WTC11 (cell line): ENCODE measurements around the gene DAND5. TPM values are rescaled to one million over a fixed set of nuclear protein-coding genes. Genes with fewer than 3 reads are reported as not detected.

Experiments used
- ATAC-seq: fragments of 200-7000 bp; cut with Tn5 transposase; 2 replicates; pipeline ENCODE4 v1.10.0; 2021; ENCODE audit warnings: mild to moderate bottlenecking, moderate library complexity
- CTCF ChIA-PET: fragments of 300-600 bp; sonication (Branson Sonifier 250); formaldehyde crosslinking; loops from one replicate; lab custom pipeline; 2021; ENCODE audit warnings: antibody characterized with exemption; lab: Charles Lee
- POLR2A ChIA-PET: fragments of 350-600 bp; sonication (Branson Sonifier 250); formaldehyde crosslinking; loops from one replicate; lab custom pipeline; 2021; ENCODE audit warnings: antibody characterized with exemption; lab: Charles Lee
- DNase-seq: peaks from one replicate; pipeline ENCODE4 v3.0.0; 2021; ENCODE audit warnings: low spot score
- H3K27ac Mint-ChIP-seq: 2 replicates; pipeline ENCODE4 v1.8.0; 2021; ENCODE audit warnings: mixed read lengths
- H3K27me3 Mint-ChIP-seq: 2 replicates; pipeline ENCODE4 v1.8.0; 2021; ENCODE audit warnings: low read depth, mild to moderate bottlenecking, moderate library complexity, mixed read lengths
- H3K36me3 Mint-ChIP-seq: 2 replicates; pipeline ENCODE4 v1.8.0; 2021; ENCODE audit warnings: mixed read lengths
- H3K4me1 Mint-ChIP-seq: 2 replicates; pipeline ENCODE4 v1.8.0; 2022; ENCODE audit warnings: mixed read lengths
- H3K4me3 Mint-ChIP-seq: 2 replicates; pipeline ENCODE4 v1.8.0; 2021; ENCODE audit warnings: mild to moderate bottlenecking, moderate library complexity, mixed read lengths
- H3K9me3 Mint-ChIP-seq: 2 replicates; pipeline ENCODE4 v1.8.0; 2021; ENCODE audit warnings: mixed read lengths
- ATF1 ChIP-seq: sonication (generic); formaldehyde crosslinking; IDR thresholded peaks from 2 replicates; pipeline ENCODE4 v1.8.1; 2023; ENCODE audit warnings: mild to moderate bottlenecking, moderate library complexity, missing genetic modification reagents
- CREB1 ChIP-seq: sonication (generic); formaldehyde crosslinking; IDR thresholded peaks from 2 replicates; pipeline ENCODE4 v1.8.0; 2023; ENCODE audit warnings: mild to moderate bottlenecking, missing genetic modification reagents
- NR1H2 ChIP-seq: sonication (generic); formaldehyde crosslinking; IDR thresholded peaks from 2 replicates; pipeline ENCODE4 v1.9.0; 2021; ENCODE audit warnings: mild to moderate bottlenecking, moderate library complexity, missing genetic modification reagents
- TEAD1 ChIP-seq: sonication (generic); formaldehyde crosslinking; IDR thresholded peaks from 2 replicates; pipeline ENCODE4 v1.8.0; 2022; ENCODE audit warnings: mild to moderate bottlenecking, missing genetic modification reagents
- ZNF232 ChIP-seq: sonication (generic); formaldehyde crosslinking; IDR thresholded peaks from 2 replicates; pipeline ENCODE4 v1.8.0; 2022; ENCODE audit warnings: mild to moderate bottlenecking, missing genetic modification reagents
- ZNF317 ChIP-seq: sonication (generic); formaldehyde crosslinking; IDR thresholded peaks from 2 replicates; pipeline ENCODE4 v1.8.1; 2023; ENCODE audit warnings: low read depth, mild to moderate bottlenecking, moderate library complexity, missing genetic modification reagents, borderline replicate concordance
- ZNF396 ChIP-seq: fragments of 250-450 bp; sonication (Bioruptor Pico); IDR thresholded peaks from 2 replicates; pipeline ENCODE4 v1.8.0; 2021; ENCODE audit warnings: mild to moderate bottlenecking, moderate library complexity, borderline replicate concordance
- ZNF671 ChIP-seq: fragments of 250-450 bp; sonication (Bioruptor Pico); IDR thresholded peaks from 2 replicates; pipeline ENCODE4 v1.8.0; 2021; ENCODE audit warnings: mild to moderate bottlenecking
- total RNA-seq: library from RNA; stranded (reverse); gene quantifications from 3 replicates; pipeline ENCODE4 v1.2.3, GENCODE V29; 2021
- TF ChIP-seq, protein P1 (sequence below): fragments of 250-450 bp; sonication (Bioruptor Pico); conservative IDR thresholded peaks from 2 replicates; pipeline ENCODE4 v1.9.0; 2021; ENCODE audit warnings: mild to moderate bottlenecking
- TF ChIP-seq, protein P2 (sequence below): sonication (generic); formaldehyde crosslinking; IDR thresholded peaks from 2 replicates; pipeline ENCODE4 v1.8.1; 2023; ENCODE audit warnings: mild to moderate bottlenecking, missing genetic modification reagents
- TF ChIP-seq, protein P3 (sequence below): sonication (generic); formaldehyde crosslinking; IDR thresholded peaks from 2 replicates; pipeline ENCODE4 v1.8.0; 2022; ENCODE audit warnings: mild to moderate bottlenecking, missing genetic modification reagents
- TF ChIP-seq, protein P4 (sequence below): sonication (generic); formaldehyde crosslinking; IDR thresholded peaks from 2 replicates; pipeline ENCODE4 v1.8.0; 2023; ENCODE audit warnings: mild to moderate bottlenecking, missing genetic modification reagents
- TF ChIP-seq, protein P5 (sequence below): sonication (generic); formaldehyde crosslinking; IDR thresholded peaks from 2 replicates; pipeline ENCODE4 v1.8.0; 2022; ENCODE audit warnings: missing genetic modification reagents
- TF ChIP-seq, protein P6 (sequence below): sonication (generic); formaldehyde crosslinking; IDR thresholded peaks from 2 replicates; pipeline ENCODE4 v1.8.0; 2022; ENCODE audit warnings: mild to moderate bottlenecking, missing genetic modification reagents
- TF ChIP-seq, protein P7 (sequence below): sonication (generic); formaldehyde crosslinking; IDR thresholded peaks from 2 replicates; pipeline ENCODE4 v1.8.1; 2022; ENCODE audit warnings: missing genetic modification reagents, borderline replicate concordance

Gene DAND5
- total RNA-seq, 1 experiment from 2014 or later, result 0.22 TPM

DNA sequence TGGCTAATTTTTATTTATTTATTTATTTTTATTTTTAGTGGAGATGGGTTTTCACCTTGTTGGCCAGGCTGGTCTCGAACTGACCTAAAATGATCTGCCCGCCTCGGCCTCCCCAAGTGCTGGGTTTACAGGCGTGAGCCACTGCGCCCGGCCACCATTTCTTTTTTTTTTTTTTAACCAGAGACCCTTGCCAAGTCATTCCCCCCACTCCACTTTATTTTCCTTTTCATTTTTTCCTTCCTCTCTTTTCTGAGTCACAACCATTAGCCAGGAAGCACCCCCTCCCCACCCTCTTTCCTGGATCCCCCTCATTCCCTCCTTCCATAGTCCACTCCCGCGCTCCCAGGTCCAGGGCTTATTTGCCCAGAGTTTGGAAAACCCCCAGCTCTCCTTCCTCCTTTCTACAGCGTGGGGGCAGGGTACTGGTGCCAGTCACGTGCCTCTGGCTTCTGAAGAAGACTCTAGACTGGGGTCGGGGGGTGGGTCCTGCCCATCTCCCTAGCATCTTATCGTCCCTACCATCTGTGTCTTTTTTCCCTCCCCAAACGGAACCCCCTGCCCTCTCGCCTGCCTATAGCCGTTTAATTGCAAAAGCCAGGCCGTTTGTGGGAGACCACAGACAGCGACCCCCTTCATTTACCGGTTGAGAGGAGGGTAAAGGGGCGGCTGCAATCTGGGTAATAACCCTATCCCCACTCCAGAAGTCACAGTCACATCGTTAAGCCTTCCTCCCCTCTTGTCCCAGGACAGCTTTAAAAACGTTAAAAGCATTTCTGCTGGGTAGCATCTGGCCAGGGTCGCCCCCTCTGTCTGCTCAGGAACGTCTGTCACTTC lies 32.1 kb upstream of the DAND5 start (continued):
- TF ChIP-seq ZNF317 (no peak), ZNF396 (CRISPR knock-in tag) (no peak), ATF1 (CRISPR knock-in tag) (no peak)
- TF ChIP-seq, protein P1, sequence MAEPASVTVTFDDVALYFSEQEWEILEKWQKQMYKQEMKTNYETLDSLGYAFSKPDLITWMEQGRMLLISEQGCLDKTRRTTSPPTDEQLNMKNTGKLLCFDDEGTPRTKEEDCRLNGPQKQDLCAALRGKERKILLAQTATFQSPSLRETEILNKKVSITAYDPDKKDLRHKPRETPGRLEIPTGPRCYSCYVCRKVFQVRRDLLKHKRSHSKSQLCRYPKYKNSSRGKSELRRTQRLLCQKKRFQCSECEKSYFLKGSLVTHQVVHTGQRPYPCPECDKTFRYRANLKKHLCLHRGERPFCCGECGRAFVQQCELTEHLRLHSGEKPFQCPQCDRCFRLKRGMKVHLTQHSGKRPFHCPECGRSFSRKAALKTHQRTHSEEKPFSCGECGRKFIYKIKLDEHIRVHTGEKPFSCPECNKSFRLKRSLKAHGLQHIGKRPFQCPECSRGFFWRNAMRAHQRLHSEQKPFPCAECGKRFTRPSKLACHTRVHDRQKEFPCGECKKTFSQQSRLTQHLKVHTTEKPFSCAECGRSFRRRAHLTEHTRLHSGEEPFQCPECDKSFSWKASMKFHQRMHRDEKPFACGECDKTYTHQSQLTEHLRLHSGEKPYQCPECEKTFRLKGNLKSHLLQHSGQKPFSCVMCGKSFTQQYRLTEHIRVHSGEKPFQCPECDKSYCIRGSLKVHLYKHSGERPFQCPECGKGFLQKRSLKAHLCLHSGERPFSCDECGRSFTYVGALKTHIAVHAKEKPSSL (CRISPR knock-in tag), result no peak
- TF ChIP-seq, protein P2, sequence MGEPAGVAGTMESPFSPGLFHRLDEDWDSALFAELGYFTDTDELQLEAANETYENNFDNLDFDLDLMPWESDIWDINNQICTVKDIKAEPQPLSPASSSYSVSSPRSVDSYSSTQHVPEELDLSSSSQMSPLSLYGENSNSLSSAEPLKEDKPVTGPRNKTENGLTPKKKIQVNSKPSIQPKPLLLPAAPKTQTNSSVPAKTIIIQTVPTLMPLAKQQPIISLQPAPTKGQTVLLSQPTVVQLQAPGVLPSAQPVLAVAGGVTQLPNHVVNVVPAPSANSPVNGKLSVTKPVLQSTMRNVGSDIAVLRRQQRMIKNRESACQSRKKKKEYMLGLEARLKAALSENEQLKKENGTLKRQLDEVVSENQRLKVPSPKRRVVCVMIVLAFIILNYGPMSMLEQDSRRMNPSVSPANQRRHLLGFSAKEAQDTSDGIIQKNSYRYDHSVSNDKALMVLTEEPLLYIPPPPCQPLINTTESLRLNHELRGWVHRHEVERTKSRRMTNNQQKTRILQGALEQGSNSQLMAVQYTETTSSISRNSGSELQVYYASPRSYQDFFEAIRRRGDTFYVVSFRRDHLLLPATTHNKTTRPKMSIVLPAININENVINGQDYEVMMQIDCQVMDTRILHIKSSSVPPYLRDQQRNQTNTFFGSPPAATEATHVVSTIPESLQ (CRISPR knock-in tag), result no peak
- TF ChIP-seq, protein P3, sequence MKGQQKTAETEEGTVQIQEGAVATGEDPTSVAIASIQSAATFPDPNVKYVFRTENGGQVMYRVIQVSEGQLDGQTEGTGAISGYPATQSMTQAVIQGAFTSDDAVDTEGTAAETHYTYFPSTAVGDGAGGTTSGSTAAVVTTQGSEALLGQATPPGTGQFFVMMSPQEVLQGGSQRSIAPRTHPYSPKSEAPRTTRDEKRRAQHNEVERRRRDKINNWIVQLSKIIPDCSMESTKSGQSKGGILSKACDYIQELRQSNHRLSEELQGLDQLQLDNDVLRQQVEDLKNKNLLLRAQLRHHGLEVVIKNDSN (CRISPR knock-in tag), result peak; percentile 91
- TF ChIP-seq, protein P4, sequence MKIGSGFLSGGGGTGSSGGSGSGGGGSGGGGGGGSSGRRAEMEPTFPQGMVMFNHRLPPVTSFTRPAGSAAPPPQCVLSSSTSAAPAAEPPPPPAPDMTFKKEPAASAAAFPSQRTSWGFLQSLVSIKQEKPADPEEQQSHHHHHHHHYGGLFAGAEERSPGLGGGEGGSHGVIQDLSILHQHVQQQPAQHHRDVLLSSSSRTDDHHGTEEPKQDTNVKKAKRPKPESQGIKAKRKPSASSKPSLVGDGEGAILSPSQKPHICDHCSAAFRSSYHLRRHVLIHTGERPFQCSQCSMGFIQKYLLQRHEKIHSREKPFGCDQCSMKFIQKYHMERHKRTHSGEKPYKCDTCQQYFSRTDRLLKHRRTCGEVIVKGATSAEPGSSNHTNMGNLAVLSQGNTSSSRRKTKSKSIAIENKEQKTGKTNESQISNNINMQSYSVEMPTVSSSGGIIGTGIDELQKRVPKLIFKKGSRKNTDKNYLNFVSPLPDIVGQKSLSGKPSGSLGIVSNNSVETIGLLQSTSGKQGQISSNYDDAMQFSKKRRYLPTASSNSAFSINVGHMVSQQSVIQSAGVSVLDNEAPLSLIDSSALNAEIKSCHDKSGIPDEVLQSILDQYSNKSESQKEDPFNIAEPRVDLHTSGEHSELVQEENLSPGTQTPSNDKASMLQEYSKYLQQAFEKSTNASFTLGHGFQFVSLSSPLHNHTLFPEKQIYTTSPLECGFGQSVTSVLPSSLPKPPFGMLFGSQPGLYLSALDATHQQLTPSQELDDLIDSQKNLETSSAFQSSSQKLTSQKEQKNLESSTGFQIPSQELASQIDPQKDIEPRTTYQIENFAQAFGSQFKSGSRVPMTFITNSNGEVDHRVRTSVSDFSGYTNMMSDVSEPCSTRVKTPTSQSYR (CRISPR knock-in tag), result no peak; the same call in 1 of the 2 replicates

DNA sequence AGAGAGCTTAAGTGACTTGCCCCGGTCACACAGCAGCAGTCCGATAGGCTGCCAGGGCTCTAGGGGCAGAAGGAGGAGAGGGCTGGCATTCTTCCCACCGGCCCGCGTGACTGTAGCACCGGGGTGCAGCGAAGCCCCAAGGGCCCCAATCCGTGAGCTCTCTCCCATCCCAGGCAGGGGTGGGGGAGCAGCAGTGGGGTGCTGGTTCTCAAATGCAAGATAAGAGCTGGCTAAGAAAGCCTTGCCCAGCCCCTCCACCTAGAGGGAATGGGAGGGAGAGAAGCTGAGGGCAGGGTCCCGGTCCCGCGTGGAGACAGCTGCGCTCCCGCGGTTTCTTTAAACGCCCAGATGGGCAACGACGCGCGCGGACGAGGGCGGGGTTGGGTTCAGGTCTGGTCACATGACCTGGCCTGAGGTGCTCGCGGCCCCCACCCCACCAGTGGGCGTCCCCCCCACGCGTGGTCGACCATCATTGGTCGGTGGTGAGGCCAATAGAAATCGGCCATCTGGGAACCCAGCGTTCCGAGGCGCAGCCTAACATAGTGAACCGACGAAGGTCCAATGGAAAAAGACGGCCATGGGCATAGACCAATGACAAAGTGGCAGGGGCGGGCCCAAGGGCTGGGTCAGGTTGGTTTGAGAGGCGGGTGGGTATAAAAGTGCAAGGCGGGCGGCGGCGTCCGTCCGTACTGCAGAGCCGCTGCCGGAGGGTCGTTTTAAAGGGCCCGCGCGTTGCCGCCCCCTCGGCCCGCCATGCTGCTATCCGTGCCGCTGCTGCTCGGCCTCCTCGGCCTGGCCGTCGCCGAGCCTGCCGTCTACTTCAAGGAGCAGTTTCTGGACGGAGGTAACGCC lies 31.2 kb upstream of the DAND5 start, which contains the start of gene CALR:
Gene CALR, plus strand, starts transcription at position 683 of the 852 bp plus-strand sequence. Its CDS starts 71 bp downstream, at position 754.
- H3K27me3 Mint-ChIP-seq, result no peaks in the 10 kb centered on the region
- no peaks in the 10 kb centered on the region for H3K9me3 Mint-ChIP-seq
- peaks cover 49% of the 10 kb centered on the region for H3K36me3 Mint-ChIP-seq
- H3K4me1 Mint-ChIP-seq, result peaks cover 34% of the 10 kb centered on the region
- ATAC-seq (peak; percentile 90), DNase-seq (peak; percentile 99)
- peak within 1 kb of the TSS; percentile 91 for H3K27ac Mint-ChIP-seq
- peak within 1 kb of the TSS; percentile 99 for H3K4me3 Mint-ChIP-seq
- ChIA-PET CTCF (interaction anchor here (0.6 to 1.7 kb wide), 14 partner anchors 8 to 181 kb away, joined by 3 to 22 read pairs (median 4); partner anchors contain the start of gene RAD23A), POLR2A (interaction anchor here (0.6 to 2.0 kb wide), 6 partner anchors 12 to 181 kb away, joined by 3 to 13 read pairs (median 6); partner anchors contain the start of genes GCDH, MAST1 and SYCE2)
- TF ChIP-seq, protein P5, sequence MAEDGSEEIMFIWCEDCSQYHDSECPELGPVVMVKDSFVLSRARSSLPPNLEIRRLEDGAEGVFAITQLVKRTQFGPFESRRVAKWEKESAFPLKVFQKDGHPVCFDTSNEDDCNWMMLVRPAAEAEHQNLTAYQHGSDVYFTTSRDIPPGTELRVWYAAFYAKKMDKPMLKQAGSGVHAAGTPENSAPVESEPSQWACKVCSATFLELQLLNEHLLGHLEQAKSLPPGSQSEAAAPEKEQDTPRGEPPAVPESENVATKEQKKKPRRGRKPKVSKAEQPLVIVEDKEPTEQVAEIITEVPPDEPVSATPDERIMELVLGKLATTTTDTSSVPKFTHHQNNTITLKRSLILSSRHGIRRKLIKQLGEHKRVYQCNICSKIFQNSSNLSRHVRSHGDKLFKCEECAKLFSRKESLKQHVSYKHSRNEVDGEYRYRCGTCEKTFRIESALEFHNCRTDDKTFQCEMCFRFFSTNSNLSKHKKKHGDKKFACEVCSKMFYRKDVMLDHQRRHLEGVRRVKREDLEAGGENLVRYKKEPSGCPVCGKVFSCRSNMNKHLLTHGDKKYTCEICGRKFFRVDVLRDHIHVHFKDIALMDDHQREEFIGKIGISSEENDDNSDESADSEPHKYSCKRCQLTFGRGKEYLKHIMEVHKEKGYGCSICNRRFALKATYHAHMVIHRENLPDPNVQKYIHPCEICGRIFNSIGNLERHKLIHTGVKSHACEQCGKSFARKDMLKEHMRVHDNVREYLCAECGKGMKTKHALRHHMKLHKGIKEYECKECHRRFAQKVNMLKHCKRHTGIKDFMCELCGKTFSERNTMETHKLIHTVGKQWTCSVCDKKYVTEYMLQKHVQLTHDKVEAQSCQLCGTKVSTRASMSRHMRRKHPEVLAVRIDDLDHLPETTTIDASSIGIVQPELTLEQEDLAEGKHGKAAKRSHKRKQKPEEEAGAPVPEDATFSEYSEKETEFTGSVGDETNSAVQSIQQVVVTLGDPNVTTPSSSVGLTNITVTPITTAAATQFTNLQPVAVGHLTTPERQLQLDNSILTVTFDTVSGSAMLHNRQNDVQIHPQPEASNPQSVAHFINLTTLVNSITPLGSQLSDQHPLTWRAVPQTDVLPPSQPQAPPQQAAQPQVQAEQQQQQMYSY (CRISPR knock-in tag), result no peak; the same call in 1 of the 2 replicates
- TF ChIP-seq NR1H2 (CRISPR knock-in tag) (no peak), ZNF232 (CRISPR knock-in tag) (no peak), TEAD1 (CRISPR knock-in tag) (peak; percentile 72), ZNF671 (CRISPR knock-in tag) (no peak), CREB1 (CRISPR knock-in tag) (no peak)
- TF ChIP-seq, protein P6, sequence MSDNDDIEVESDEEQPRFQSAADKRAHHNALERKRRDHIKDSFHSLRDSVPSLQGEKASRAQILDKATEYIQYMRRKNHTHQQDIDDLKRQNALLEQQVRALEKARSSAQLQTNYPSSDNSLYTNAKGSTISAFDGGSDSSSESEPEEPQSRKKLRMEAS, result peak; percentile 80
- TF ChIP-seq, protein P4 (CRISPR knock-in tag), result no peak
- TF ChIP-seq, protein P7, sequence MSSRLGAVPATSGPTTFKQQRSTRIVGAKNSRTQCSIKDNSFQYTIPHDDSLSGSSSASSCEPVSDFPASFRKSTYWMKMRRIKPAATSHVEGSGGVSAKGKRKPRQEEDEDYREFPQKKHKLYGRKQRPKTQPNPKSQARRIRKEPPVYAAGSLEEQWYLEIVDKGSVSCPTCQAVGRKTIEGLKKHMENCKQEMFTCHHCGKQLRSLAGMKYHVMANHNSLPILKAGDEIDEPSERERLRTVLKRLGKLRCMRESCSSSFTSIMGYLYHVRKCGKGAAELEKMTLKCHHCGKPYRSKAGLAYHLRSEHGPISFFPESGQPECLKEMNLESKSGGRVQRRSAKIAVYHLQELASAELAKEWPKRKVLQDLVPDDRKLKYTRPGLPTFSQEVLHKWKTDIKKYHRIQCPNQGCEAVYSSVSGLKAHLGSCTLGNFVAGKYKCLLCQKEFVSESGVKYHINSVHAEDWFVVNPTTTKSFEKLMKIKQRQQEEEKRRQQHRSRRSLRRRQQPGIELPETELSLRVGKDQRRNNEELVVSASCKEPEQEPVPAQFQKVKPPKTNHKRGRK (CRISPR knock-in tag), result no peak
